ENCODE data around the gene NLGN2. TPM values are rescaled to one million over a fixed set of nuclear protein-coding genes. Genes with fewer than 3 reads are reported as not detected.
A peak's percentile ranks its signal among the peaks of the same experiment; 100 is the strongest.

The NLGN2 gene
- total RNA-seq, 1 experiment from 2014 or later = 76.7 TPM

- peak; percentile 85 for ATAC-seq
- CTCF ChIA-PET = interaction anchor here (1.0 to 2.4 kb wide), 9 partner anchors 10 to 176 kb away, joined by 3 to 10 read pairs (median 4); partner anchors contain the start of genes ACAP1, PLSCR3, TMEM102 and TMEM256
- Mint-ChIP-seq H3K4me3 (peak overlapping the region; percentile 58), H3K9me3 (peaks cover 8% of the 10 kb centered on the region), H3K36me3 (peaks cover under 1% of the 10 kb centered on the region), H3K27me3 (ENCODE audit: low read depth) (peaks cover 45% of the 10 kb centered on the region), H3K27ac (no peak overlapping the region), H3K4me1 (peaks cover 26% of the 10 kb centered on the region)
- DNase-seq (ENCODE audit: low spot score) = peak; percentile 87
- POLR2A ChIA-PET = interaction anchor here (0.9 to 1.9 kb wide), 2 partner anchors 9 to 20 kb away, joined by 3 to 7 read pairs; partner anchors contain the start of genes PLSCR3 and TMEM256
- TF ChIP-seq NFE2L1 (CRISPR knock-in tag; IDR thresholded peaks at IDR 0.05) = no peak; the same call in 1 of the 2 replicates
- peak; percentile 59; the same call in 1 of the 2 replicates for TF ChIP-seq TEAD1 (CRISPR knock-in tag; IDR thresholded peaks at IDR 0.05)
- no peak for TF ChIP-seq MLX (CRISPR knock-in tag; IDR thresholded peaks at IDR 0.05)
- peak; percentile 29; the same call in 1 of the 2 replicates for TF ChIP-seq NR2C2 (CRISPR knock-in tag; IDR thresholded peaks at IDR 0.05)
- peak; percentile 49; the same call in 1 of the 2 replicates for TF ChIP-seq CREB1 (CRISPR knock-in tag; IDR thresholded peaks at IDR 0.05)
- TF ChIP-seq, protein P1, sequence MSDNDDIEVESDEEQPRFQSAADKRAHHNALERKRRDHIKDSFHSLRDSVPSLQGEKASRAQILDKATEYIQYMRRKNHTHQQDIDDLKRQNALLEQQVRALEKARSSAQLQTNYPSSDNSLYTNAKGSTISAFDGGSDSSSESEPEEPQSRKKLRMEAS (CRISPR knock-in tag; IDR thresholded peaks at IDR 0.05) = peak; percentile 95
- 0 out of 2 replicates have a peak, but pooled peaks have one; percentile 70 for TF ChIP-seq AFF4 (CRISPR knock-in tag; IDR thresholded peaks at IDR 0.05; ENCODE audit: borderline replicate concordance)
- peak; percentile 78; the same call in 1 of the 2 replicates for TF ChIP-seq FOXP4 (CRISPR knock-in tag; IDR thresholded peaks at IDR 0.05)
- TF ChIP-seq SOX15 (CRISPR knock-in tag; IDR thresholded peaks at IDR 0.05) = no peak
- peak; percentile 66; the same call in 1 of the 2 replicates for TF ChIP-seq ZNF232 (CRISPR knock-in tag; IDR thresholded peaks at IDR 0.05)
- TF ChIP-seq ETV6 (CRISPR knock-in tag; IDR thresholded peaks at IDR 0.05) = 0 out of 2 replicates have a peak, but pooled peaks have one; percentile 63
- peak; percentile 86 for TF ChIP-seq SP1 (CRISPR knock-in tag; conservative IDR thresholded peaks at IDR 0.05)
- no peak for TF ChIP-seq NR1H2 (CRISPR knock-in tag; IDR thresholded peaks at IDR 0.05)
- TF ChIP-seq OVOL2 (CRISPR knock-in tag; IDR thresholded peaks at IDR 0.05; ENCODE audit: borderline replicate concordance) = no peak
- TF ChIP-seq E2F5 (CRISPR knock-in tag; IDR thresholded peaks at IDR 0.05) = peak; percentile 92; the same call in 1 of the 2 replicates
- TF ChIP-seq, protein P2, sequence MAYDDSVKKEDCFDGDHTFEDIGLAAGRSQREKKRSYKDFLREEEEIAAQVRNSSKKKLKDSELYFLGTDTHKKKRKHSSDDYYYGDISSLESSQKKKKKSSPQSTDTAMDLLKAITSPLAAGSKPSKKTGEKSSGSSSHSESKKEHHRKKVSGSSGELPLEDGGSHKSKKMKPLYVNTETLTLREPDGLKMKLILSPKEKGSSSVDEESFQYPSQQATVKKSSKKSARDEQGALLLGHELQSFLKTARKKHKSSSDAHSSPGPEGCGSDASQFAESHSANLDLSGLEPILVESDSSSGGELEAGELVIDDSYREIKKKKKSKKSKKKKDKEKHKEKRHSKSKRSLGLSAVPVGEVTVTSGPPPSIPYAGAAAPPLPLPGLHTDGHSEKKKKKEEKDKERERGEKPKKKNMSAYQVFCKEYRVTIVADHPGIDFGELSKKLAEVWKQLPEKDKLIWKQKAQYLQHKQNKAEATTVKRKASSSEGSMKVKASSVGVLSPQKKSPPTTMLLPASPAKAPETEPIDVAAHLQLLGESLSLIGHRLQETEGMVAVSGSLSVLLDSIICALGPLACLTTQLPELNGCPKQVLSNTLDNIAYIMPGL (CRISPR knock-in tag; IDR thresholded peaks at IDR 0.05) = 0 out of 2 replicates have a peak, but pooled peaks have one; percentile 50
- TF ChIP-seq, protein P3, sequence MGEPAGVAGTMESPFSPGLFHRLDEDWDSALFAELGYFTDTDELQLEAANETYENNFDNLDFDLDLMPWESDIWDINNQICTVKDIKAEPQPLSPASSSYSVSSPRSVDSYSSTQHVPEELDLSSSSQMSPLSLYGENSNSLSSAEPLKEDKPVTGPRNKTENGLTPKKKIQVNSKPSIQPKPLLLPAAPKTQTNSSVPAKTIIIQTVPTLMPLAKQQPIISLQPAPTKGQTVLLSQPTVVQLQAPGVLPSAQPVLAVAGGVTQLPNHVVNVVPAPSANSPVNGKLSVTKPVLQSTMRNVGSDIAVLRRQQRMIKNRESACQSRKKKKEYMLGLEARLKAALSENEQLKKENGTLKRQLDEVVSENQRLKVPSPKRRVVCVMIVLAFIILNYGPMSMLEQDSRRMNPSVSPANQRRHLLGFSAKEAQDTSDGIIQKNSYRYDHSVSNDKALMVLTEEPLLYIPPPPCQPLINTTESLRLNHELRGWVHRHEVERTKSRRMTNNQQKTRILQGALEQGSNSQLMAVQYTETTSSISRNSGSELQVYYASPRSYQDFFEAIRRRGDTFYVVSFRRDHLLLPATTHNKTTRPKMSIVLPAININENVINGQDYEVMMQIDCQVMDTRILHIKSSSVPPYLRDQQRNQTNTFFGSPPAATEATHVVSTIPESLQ (CRISPR knock-in tag; IDR thresholded peaks at IDR 0.05) = no peak
- peak; percentile 53; the same call in 1 of the 2 replicates for TF ChIP-seq ARID4B (CRISPR knock-in tag; IDR thresholded peaks at IDR 0.05; ENCODE audit: borderline replicate concordance)
- TF ChIP-seq KAT7 (CRISPR knock-in tag; IDR thresholded peaks at IDR 0.05; ENCODE audit: borderline replicate concordance) = no peak
Observed at GRCh38 chr17:7383742-7384488, 23.7 kb upstream of the NLGN2 start.

All from WTC11 (cell line).